SH-SY5Y (cell line): Measurements from ENCODE around the gene LHX8.

Source experiments
- GATA2 ChIP-seq: IDR thresholded peaks from 2 replicates; pipeline ENCODE4 v1.6.1; 2011; ENCODE audit warnings: mild to moderate bottlenecking, low read depth, low read length
- GATA3 ChIP-seq: IDR thresholded peaks from 2 replicates; pipeline ENCODE4 v1.6.1; 2011; ENCODE audit warnings: low read depth, mild to moderate bottlenecking, low read length, moderate library complexity

- no peak for TF ChIP-seq GATA2
- no peak for TF ChIP-seq GATA3
Observed at GRCh38 chr1:75129983-75130789, 4.0 kb upstream of the LHX8 start.
